Natural killer cell treated with Interleukin-12 subunit alpha and Interleukin-12 subunit beta and Interleukin-15 and Interleukin-18, amount 100 ng/mL, for 72 hours (primary cell): ENCODE results near the gene INPP4B. TPM values are rescaled to one million over a fixed set of nuclear protein-coding genes. Genes with fewer than 3 reads are reported as not detected.

Source experiments
- ATAC-seq, 2 donors: fragments of 150-1000 bp; cut with Tn5 transposase in 1 of 2; sonication (Bioruptor Pico), chemical (Tn5 transposase) in 1 of 2; 2 replicates each; pipeline ENCODE4 v1.10.0; 2021
- DNase-seq: peaks from one replicate; pipeline ENCODE4 v3.0.0; 2022; ENCODE audit warnings: low spot score
- H3K27ac Mint-ChIP-seq, 2 donors: 1 replicate in 1 of 2; 2 replicates in 1 of 2; pipeline ENCODE4 v1.8.0; 2022; ENCODE audit warnings: mixed read lengths in 2 of 2, mild to moderate bottlenecking in 1 of 2, moderate library complexity in 1 of 2
- H3K27me3 Mint-ChIP-seq, 2 donors: 1 replicate in 1 of 2; 2 replicates in 1 of 2; pipeline ENCODE4 v1.8.0; 2022; ENCODE audit warnings: mixed read lengths in 2 of 2
- H3K36me3 Mint-ChIP-seq: one replicate; pipeline ENCODE4 v1.8.0; 2022; ENCODE audit warnings: mixed read lengths
- H3K4me1 Mint-ChIP-seq, 2 donors: 1 replicate in 1 of 2; 2 replicates in 1 of 2; pipeline ENCODE4 v1.8.0; 2022; ENCODE audit warnings: low read depth in 2 of 2, mixed read lengths in 2 of 2, mild to moderate bottlenecking in 1 of 2
- H3K4me3 Mint-ChIP-seq: one replicate; pipeline ENCODE4 v1.8.0; 2022; ENCODE audit warnings: mixed read lengths
- H3K9me3 Mint-ChIP-seq: 2 replicates; pipeline ENCODE4 v1.8.0; 2022; ENCODE audit warnings: mixed read lengths
- total RNA-seq, 2 donors: library from RNA; stranded (reverse); gene quantifications; one replicate each; pipeline ENCODE4 v1.2.3, GENCODE V29; 2022

The INPP4B gene
- total RNA-seq, 2 donors from 2014 or later = 3.2 to 25.6 TPM

GRCh38 chr4:142703694-142704309, 142.3 kb downstream of the INPP4B start:
- Mint-ChIP-seq H3K4me3 (no peak overlapping the region), H3K4me1 (peaks cover 0 to 17% of the 10 kb centered on the region in 2 donors), H3K36me3 (no peaks in the 10 kb centered on the region), H3K27ac (no peak overlapping the region), H3K27me3 (no peaks in the 10 kb centered on the region), H3K9me3 (peaks cover 6% of the 10 kb centered on the region)
- no peak for DNase-seq
- no peak for ATAC-seq

GRCh38 chr4:142701017-142701416, 145.1 kb downstream of the INPP4B start:
- DNase-seq = no peak
- Mint-ChIP-seq H3K36me3 (no peaks in the 10 kb centered on the region), H3K9me3 (no peaks in the 10 kb centered on the region), H3K4me1 (peaks cover 3 to 12% of the 10 kb centered on the region in 2 donors), H3K4me3 (no peak overlapping the region), H3K27me3 (no peaks in the 10 kb centered on the region), H3K27ac (no peak overlapping the region)
- ATAC-seq = no peak

- DNase-seq (no peak), ATAC-seq (no peak)
- peaks cover 3 to 12% of the 10 kb centered on the region in 2 donors for H3K4me1 Mint-ChIP-seq
- no peaks in the 10 kb centered on the region for H3K27me3 Mint-ChIP-seq
- H3K36me3 Mint-ChIP-seq = no peaks in the 10 kb centered on the region
- H3K9me3 Mint-ChIP-seq = no peaks in the 10 kb centered on the region
- no peak overlapping the region for H3K4me3 Mint-ChIP-seq
- H3K27ac Mint-ChIP-seq = no peak overlapping the region
Measured at GRCh38 chr4:142700531-142700930, 145.6 kb downstream of the INPP4B start.

GRCh38 chr4:142698552-142698951, 147.5 kb downstream of the INPP4B start:
- no peaks in the 10 kb centered on the region for H3K27me3 Mint-ChIP-seq
- no peak overlapping the region for H3K4me3 Mint-ChIP-seq
- H3K4me1 Mint-ChIP-seq = peaks cover 3 to 12% of the 10 kb centered on the region in 2 donors
- ATAC-seq (no peak), DNase-seq (no peak)
- no peak overlapping the region for H3K27ac Mint-ChIP-seq
- no peaks in the 10 kb centered on the region for H3K9me3 Mint-ChIP-seq
- H3K36me3 Mint-ChIP-seq = no peaks in the 10 kb centered on the region

GRCh38 chr4:142697928-142698327, 148.2 kb downstream of the INPP4B start:
- DNase-seq (no peak), ATAC-seq (no peak)
- Mint-ChIP-seq H3K27me3 (no peaks in the 10 kb centered on the region), H3K9me3 (no peaks in the 10 kb centered on the region), H3K4me1 (peaks cover 3 to 12% of the 10 kb centered on the region in 2 donors), H3K4me3 (no peak overlapping the region), H3K36me3 (no peaks in the 10 kb centered on the region), H3K27ac (no peak overlapping the region)

GRCh38 chr4:142697320-142697719, 148.8 kb downstream of the INPP4B start:
- H3K27me3 Mint-ChIP-seq = no peaks in the 10 kb centered on the region
- no peaks in the 10 kb centered on the region for H3K9me3 Mint-ChIP-seq
- peaks cover 3 to 12% of the 10 kb centered on the region in 2 donors for H3K4me1 Mint-ChIP-seq
- H3K36me3 Mint-ChIP-seq = no peaks in the 10 kb centered on the region
- no peak overlapping the region for H3K4me3 Mint-ChIP-seq
- no peak for ATAC-seq
- DNase-seq = no peak
- no peak overlapping the region for H3K27ac Mint-ChIP-seq

- H3K36me3 Mint-ChIP-seq = no peaks in the 10 kb centered on the region
- no peaks in the 10 kb centered on the region for H3K9me3 Mint-ChIP-seq
- H3K27me3 Mint-ChIP-seq = no peaks in the 10 kb centered on the region
- H3K4me3 Mint-ChIP-seq = no peak overlapping the region
- H3K27ac Mint-ChIP-seq = peak overlapping the region in 1 of 2 donors; percentile 30
- peak in 1 of 2 donors; percentile 52 for ATAC-seq
- peaks cover 3 to 12% of the 10 kb centered on the region in 2 donors for H3K4me1 Mint-ChIP-seq
- DNase-seq = no peak
Measured at GRCh38 chr4:142696334-142697122, 149.6 kb downstream of the INPP4B start.

GRCh38 chr4:142690406-142691163, 155.5 kb downstream of the INPP4B start:
- no peak for ATAC-seq
- no peaks in the 10 kb centered on the region for H3K4me1 Mint-ChIP-seq
- peaks cover 3% of the 10 kb centered on the region for H3K9me3 Mint-ChIP-seq
- H3K4me3 Mint-ChIP-seq = no peak overlapping the region
- H3K27me3 Mint-ChIP-seq = no peaks in the 10 kb centered on the region
- no peaks in the 10 kb centered on the region for H3K36me3 Mint-ChIP-seq
- H3K27ac Mint-ChIP-seq = no peak overlapping the region
- DNase-seq = no peak

- no peak for DNase-seq
- H3K36me3 Mint-ChIP-seq = no peaks in the 10 kb centered on the region
- H3K27me3 Mint-ChIP-seq = no peaks in the 10 kb centered on the region
- peaks cover 6% of the 10 kb centered on the region for H3K9me3 Mint-ChIP-seq
- H3K27ac Mint-ChIP-seq = no peak overlapping the region
- H3K4me3 Mint-ChIP-seq = no peak overlapping the region
- ATAC-seq = no peak
- no peaks in the 10 kb centered on the region for H3K4me1 Mint-ChIP-seq
Measured at GRCh38 chr4:142687547-142688275, 158.4 kb downstream of the INPP4B start.

- ATAC-seq = no peak
- no peaks in the 10 kb centered on the region for H3K4me1 Mint-ChIP-seq
Measured at GRCh38 chr4:142686081-142686480, 160.0 kb downstream of the INPP4B start.

GRCh38 chr4:142683997-142684396, 162.1 kb downstream of the INPP4B start:
- no peak overlapping the region for H3K27ac Mint-ChIP-seq
- no peaks in the 10 kb centered on the region for H3K27me3 Mint-ChIP-seq
- no peak overlapping the region for H3K4me3 Mint-ChIP-seq
- ATAC-seq (no peak), DNase-seq (no peak)
- H3K4me1 Mint-ChIP-seq = no peaks in the 10 kb centered on the region
- peaks cover 6% of the 10 kb centered on the region for H3K9me3 Mint-ChIP-seq
- no peaks in the 10 kb centered on the region for H3K36me3 Mint-ChIP-seq

More at GRCh38 chr4:142686081-142686480, 160.0 kb downstream of the INPP4B start:
- Mint-ChIP-seq H3K4me3 (no peak overlapping the region), H3K36me3 (no peaks in the 10 kb centered on the region), H3K27me3 (no peaks in the 10 kb centered on the region), H3K9me3 (peaks cover 6% of the 10 kb centered on the region), H3K27ac (no peak overlapping the region)
- no peak for DNase-seq

- Mint-ChIP-seq H3K9me3 (peaks cover 6% of the 10 kb centered on the region), H3K36me3 (no peaks in the 10 kb centered on the region), H3K4me3 (no peak overlapping the region), H3K27me3 (no peaks in the 10 kb centered on the region), H3K27ac (no peak overlapping the region), H3K4me1 (no peaks in the 10 kb centered on the region)
- no peak for DNase-seq
- ATAC-seq = no peak
Measured at GRCh38 chr4:142683503-142683902, 162.6 kb downstream of the INPP4B start.

GRCh38 chr4:142671516-142671915, 174.6 kb downstream of the INPP4B start:
- DNase-seq (no peak), ATAC-seq (no peak)
- Mint-ChIP-seq H3K9me3 (peaks cover 26% of the 10 kb centered on the region), H3K27me3 (no peaks in the 10 kb centered on the region), H3K36me3 (peaks cover 20% of the 10 kb centered on the region), H3K4me1 (no peaks in the 10 kb centered on the region), H3K4me3 (no peak overlapping the region), H3K27ac (no peak overlapping the region)
